ENCODE data around the gene ZNF22.

Gene ZNF22

DNA sequence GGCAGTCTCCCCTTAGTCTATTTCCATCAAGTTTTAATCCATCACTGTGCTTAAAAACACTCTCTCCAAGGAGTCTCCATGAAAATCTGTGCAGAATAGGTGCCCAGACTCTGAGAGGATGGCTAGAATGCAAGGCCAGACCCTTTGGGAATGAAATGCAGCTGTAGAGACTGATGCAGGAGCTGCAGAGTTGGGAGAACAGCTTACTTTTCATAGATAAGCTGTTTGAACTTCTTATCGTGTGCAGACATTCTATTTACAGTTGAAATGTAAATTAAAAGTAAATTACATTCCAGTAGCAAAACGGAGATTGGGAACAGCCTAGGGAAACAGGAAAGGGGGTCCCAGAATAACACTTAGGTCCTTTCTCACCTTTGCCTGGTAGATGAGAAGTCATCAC is 14.9 kb downstream of the ZNF22 start:
- DNase-seq (ENCODE audit: low spot score) = no peak

DNA sequence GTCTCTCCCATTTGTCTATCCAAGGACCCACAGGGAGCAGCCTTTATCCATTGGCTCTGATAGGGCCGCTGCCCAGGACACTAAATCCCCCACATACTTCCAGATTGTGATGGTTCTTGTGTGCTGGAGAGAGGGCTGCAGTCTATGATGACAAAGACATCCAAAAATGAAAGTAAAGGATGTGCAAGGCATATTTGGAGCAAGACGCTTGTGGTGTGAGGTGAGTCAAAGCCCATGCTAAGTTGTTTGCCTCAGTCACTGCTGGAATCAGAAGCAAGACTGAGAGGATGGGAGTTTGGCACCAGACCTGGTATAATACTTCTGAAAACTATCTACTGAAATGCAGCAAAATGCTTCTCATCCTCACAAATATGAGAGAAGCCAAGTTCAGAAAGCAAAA is 22.7 kb downstream of the ZNF22 start:
- DNase-seq (ENCODE audit: low spot score) = no peak

DNA sequence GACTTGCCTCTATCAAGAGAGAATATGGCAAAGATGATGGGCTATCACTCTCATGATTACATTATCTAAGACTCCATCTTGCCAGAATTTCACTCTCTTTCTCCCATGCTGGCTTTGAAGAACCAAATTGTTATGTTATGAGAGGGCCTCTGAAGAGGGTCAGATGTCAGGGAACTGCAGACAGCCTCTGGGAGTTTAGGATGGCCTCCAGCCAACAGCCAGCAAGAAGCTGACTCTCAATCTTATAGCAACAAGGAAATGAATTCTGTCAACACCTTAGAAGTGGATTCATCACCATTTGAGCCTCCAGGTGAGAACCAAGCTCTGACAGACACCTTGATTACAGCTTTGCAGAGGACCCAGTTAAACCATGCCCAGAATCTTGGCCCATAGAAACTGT is 33.6 kb downstream of the ZNF22 start:
- DNase-seq (ENCODE audit: low spot score) = no peak

DNA sequence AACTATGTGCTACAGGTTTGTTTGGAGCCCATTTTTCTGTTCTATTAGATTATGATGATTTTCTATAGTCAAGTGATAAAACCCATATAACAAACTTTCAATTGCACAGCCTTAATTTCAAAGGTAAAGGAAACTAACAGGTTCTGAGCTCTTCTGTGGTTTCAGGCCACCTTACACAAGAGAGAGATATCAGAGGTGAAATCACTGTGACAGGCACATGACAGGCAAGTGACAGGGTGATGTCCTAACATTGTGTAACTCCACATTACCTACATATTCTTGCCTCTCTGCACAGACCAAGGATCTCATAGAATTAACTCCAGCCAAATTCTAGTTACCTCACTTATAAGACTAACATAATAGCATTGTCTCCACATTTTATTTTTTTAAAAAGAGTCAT is 35.0 kb downstream of the ZNF22 start:
- no peak for DNase-seq (ENCODE audit: low spot score)

DNA sequence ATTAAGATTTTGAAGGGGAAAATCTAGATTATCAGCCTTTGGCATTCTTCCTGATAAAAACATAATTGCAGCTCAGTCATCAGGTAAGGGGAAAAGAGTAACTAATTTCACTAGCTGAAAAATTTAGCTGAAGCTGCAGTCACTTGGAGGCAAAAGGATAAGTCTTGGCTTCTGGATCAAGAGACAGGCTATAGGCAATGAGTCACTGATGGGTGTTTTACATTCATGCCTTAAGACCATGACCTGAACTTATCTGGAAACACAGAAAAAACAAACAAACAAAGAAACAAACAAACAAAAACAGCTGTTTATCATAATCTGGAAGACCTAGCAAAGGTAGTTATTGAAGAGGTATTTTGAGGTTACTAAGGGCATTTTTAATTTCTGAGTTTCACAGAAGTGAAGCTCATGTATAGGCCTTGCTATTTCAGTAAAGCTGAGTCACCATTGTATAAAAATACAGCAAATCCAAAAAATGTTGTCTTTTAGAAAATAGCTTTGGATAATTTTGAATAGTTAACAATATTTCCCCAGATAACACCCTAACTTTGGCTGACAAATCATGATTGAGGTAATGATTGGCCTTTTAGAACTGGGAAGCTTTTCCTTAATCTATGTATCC is 40.3 kb downstream of the ZNF22 start:
- DNase-seq (ENCODE audit: low spot score) = no peak

DNA sequence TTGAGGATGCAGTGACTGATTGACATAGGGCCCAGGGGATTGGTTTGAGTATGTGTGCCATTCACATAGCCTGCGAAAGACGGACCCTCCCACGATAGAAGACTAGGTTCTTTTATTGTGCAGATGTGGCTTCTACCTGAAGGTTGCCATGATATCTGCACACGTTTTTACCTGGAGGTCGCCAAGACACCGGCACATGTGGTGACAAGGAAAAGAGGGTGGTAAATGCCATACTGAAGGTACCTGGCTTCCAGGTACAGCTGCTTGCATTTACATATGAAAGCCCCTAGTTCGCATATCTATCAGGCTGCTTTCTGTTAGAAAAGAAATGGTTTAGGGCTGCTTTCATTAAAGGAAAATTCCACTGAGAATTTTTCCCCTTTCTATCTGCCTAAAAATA is 43.6 kb downstream of the ZNF22 start:
- no peak for DNase-seq (ENCODE audit: low spot score)

DNA sequence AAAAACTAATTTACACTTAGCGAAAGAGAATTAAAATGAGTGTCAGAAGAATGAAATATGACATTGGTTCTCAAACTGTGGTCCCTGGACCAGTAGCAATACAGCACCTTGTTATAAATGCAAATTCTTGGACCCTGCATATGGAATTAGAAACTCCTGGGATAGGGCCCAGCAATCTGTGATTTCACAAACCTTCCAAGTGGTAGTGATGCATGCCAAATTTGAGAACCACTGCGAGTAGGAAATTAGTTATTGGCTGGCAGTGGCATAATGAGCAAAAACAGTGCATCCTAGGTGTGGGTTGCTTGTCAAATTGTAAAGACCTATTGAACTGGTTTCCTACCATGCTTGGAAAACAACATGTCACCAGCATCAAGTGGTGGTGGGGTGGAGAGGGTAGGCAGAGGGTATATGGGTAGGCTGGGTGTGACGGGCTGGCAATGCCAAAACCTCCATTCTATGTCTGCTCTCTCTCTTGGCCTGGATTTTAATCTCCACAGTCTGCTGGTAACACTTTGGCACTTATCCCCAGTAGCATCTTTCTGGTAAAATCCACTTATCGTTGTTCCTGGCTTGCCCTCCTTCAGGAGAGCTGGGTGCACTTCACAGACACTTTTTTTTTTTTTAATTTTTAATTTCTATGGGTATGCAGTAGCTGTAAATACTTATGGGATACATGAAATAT is 50.0 kb downstream of the ZNF22 start:
- DNase-seq (ENCODE audit: low spot score) = no peak

DNA sequence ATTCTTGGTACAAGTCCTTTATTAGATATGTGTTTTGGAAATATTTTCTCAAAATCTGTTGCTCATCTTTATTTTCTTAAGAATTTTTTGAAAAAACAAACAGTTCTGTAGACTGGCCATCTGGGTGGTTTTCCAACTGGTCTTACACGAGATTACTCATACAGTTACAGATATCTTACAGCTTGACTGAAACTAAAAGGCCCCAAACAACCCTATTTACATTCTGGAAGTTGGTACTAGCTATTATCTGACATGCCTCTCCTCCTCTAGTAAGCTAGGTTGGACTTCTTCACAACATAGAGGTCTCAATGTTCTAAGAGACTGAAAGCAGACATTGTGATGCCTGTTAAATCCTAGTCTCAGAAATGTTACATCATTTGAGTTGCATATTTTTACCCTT is 52.0 kb downstream of the ZNF22 start:
- no peak for DNase-seq (ENCODE audit: low spot score)

DNA sequence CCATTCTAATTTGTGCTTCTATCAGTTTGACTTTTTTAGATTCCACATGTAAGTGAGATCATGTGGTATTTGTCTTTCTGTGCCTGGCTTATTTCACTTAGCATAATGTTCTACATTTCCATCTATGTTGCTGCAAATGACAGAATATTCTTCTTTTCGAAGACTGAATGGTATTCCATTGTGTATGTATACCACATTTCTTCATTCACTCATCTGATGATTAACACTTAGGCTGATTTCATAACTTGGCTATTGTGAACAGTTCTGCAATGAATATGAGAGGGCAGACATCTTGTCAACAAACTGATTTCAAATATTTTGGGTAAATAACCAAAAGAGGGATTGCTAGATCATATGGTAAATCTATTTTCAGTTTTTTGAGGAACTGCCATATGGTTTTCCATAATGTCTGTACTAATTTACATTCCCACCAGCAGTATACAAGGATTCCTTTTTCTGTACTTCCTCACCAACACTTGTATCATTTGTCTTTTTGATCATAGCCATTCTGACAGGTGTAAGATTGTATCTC is 52.9 kb downstream of the ZNF22 start:
- DNase-seq (ENCODE audit: low spot score) = no peak
